ENCODE results near the gene ATE1. TPM values are rescaled to one million over a fixed set of nuclear protein-coding genes. Genes with fewer than 3 reads are reported as not detected.
A peak's percentile ranks its signal among the peaks of the same experiment; 100 is the strongest.
"Not testable (repeated sequence)": the region's sequence is repeated elsewhere in the genome, so short reads cannot be mapped to it uniquely, and the experiment has no call there.

Gene ATE1
- total RNA-seq, 1 donor from 2014 or later: 27.6 TPM

- no peak overlapping the region for H3K4me3 Mint-ChIP-seq
- H3K27me3 Mint-ChIP-seq (ENCODE audit: low read depth): no peaks in the 10 kb centered on the region
- no peak for DNase-seq (ENCODE audit: low read depth, low spot score)
- peak overlapping the region; percentile 50 for H3K27ac Mint-ChIP-seq (ENCODE audit: unreplicated experiment)
- no peak for TF ChIP-seq CTCF (conservative IDR thresholded peaks at IDR 0.05)
- peaks cover 19% of the 10 kb centered on the region for H3K36me3 Mint-ChIP-seq (ENCODE audit: low read depth)
- no peaks in the 10 kb centered on the region for H3K9me3 Mint-ChIP-seq
- H3K4me1 Mint-ChIP-seq: no peaks in the 10 kb centered on the region
These were observed 99.8 kb downstream of the ATE1 start for GRCh38 chr10:121828045-121828444.

- DNase-seq (ENCODE audit: low read depth, low spot score); H3K27ac Mint-ChIP-seq (ENCODE audit: unreplicated experiment); H3K9me3 Mint-ChIP-seq; H3K4me1 Mint-ChIP-seq; H3K4me3 Mint-ChIP-seq; H3K27me3 Mint-ChIP-seq (ENCODE audit: low read depth): not testable (repeated sequence)
- H3K36me3 Mint-ChIP-seq (ENCODE audit: low read depth): peaks cover 19% of the 10 kb centered on the region
These were observed 101.1 kb downstream of the ATE1 start for GRCh38 chr10:121826773-121827172.

GRCh38 chr10:121823993-121824463 lies 103.8 kb downstream of the ATE1 start:
- H3K9me3 Mint-ChIP-seq: no peaks in the 10 kb centered on the region
- no peak overlapping the region for H3K27ac Mint-ChIP-seq (ENCODE audit: unreplicated experiment)
- no peaks in the 10 kb centered on the region for H3K4me1 Mint-ChIP-seq
- H3K4me3 Mint-ChIP-seq: no peak overlapping the region
- no peak for DNase-seq (ENCODE audit: low read depth, low spot score)
- H3K36me3 Mint-ChIP-seq (ENCODE audit: low read depth): peaks cover 13% of the 10 kb centered on the region
- TF ChIP-seq CTCF (conservative IDR thresholded peaks at IDR 0.05): peak; percentile 78
- H3K27me3 Mint-ChIP-seq (ENCODE audit: low read depth): no peaks in the 10 kb centered on the region

- Mint-ChIP-seq H3K27me3 (ENCODE audit: low read depth) (no peaks in the 10 kb centered on the region), H3K36me3 (ENCODE audit: low read depth) (peaks cover 10% of the 10 kb centered on the region), H3K9me3 (no peaks in the 10 kb centered on the region), H3K4me3 (no peak overlapping the region), H3K4me1 (no peaks in the 10 kb centered on the region), H3K27ac (ENCODE audit: unreplicated experiment) (no peak overlapping the region)
- DNase-seq (ENCODE audit: low read depth, low spot score): no peak
- TF ChIP-seq CTCF (conservative IDR thresholded peaks at IDR 0.05): no peak
These were observed 105.1 kb downstream of the ATE1 start for GRCh38 chr10:121822724-121823123.

GRCh38 chr10:121822180-121822579 lies 105.7 kb downstream of the ATE1 start:
- Mint-ChIP-seq H3K4me1 (no peaks in the 10 kb centered on the region), H3K4me3 (no peak overlapping the region), H3K27me3 (ENCODE audit: low read depth) (no peaks in the 10 kb centered on the region), H3K9me3 (no peaks in the 10 kb centered on the region), H3K27ac (ENCODE audit: unreplicated experiment) (no peak overlapping the region), H3K36me3 (ENCODE audit: low read depth) (peaks cover 5% of the 10 kb centered on the region)
- TF ChIP-seq CTCF (conservative IDR thresholded peaks at IDR 0.05): no peak
- no peak for DNase-seq (ENCODE audit: low read depth, low spot score)

GRCh38 chr10:121819049-121819448 lies 108.8 kb downstream of the ATE1 start:
- Mint-ChIP-seq H3K27ac (ENCODE audit: unreplicated experiment) (no peak overlapping the region), H3K36me3 (ENCODE audit: low read depth) (peaks cover 5% of the 10 kb centered on the region)

More at GRCh38 chr10:121819049-121819448, 108.8 kb downstream of the ATE1 start:
- no peak for DNase-seq (ENCODE audit: low read depth, low spot score)
- TF ChIP-seq CTCF (conservative IDR thresholded peaks at IDR 0.05): no peak
- H3K9me3 Mint-ChIP-seq: no peaks in the 10 kb centered on the region
- no peaks in the 10 kb centered on the region for H3K4me1 Mint-ChIP-seq
- H3K4me3 Mint-ChIP-seq: no peak overlapping the region
- no peaks in the 10 kb centered on the region for H3K27me3 Mint-ChIP-seq (ENCODE audit: low read depth)

Measured in neural crest cell (in vitro differentiated cells).